HG03135 (cell line): ENCODE data around the gene HIPK4.
A peak's percentile ranks its signal among the peaks of the same experiment; 100 is the strongest.

ENCODE experiments used
- ATAC-seq: cut with Tn5 transposase; IDR thresholded peaks from one replicate; pipeline ENCODE4 v1.9.1; 2021; ENCODE audit warnings: mild to moderate bottlenecking, moderate library complexity; ENCODE audit not compliant: unreplicated experiment

HIPK4 gene

GRCh38 chr19:40369797-40370196 is 20.2 kb downstream of the HIPK4 start:
- no peak for ATAC-seq

GRCh38 chr19:40367577-40368434 is 22.2 kb downstream of the HIPK4 start:
- ATAC-seq, result no peak

- no peak for ATAC-seq
Observed at GRCh38 chr19:40366697-40367561, 23.1 kb downstream of the HIPK4 start.

GRCh38 chr19:40365613-40366401 is 24.2 kb downstream of the HIPK4 start:
- no peak for ATAC-seq

GRCh38 chr19:40365010-40365409 is 25.0 kb downstream of the HIPK4 start:
- no peak for ATAC-seq

- ATAC-seq, result no peak
Observed at GRCh38 chr19:40363069-40363468, 26.9 kb downstream of the HIPK4 start.

- ATAC-seq, result no peak
Observed at GRCh38 chr19:40362160-40362559, 27.8 kb downstream of the HIPK4 start.

- no peak for ATAC-seq
Observed at GRCh38 chr19:40360708-40361241, 29.2 kb downstream of the HIPK4 start.

- no peak for ATAC-seq
Observed at GRCh38 chr19:40360020-40360707, 29.8 kb downstream of the HIPK4 start.

GRCh38 chr19:40358773-40359172 is 31.2 kb downstream of the HIPK4 start:
- ATAC-seq, result no peak

GRCh38 chr19:40357640-40358039 is 32.3 kb downstream of the HIPK4 start:
- ATAC-seq, result no peak

GRCh38 chr19:40356681-40357595 is 33.0 kb downstream of the HIPK4 start:
- no peak for ATAC-seq

- no peak for ATAC-seq
Observed at GRCh38 chr19:40355975-40356680, 33.9 kb downstream of the HIPK4 start.

- no peak for ATAC-seq
Observed at GRCh38 chr19:40348961-40349507, 40.9 kb downstream of the HIPK4 start.

- peak; percentile 93 for ATAC-seq
Observed at GRCh38 chr19:40348125-40348913, 41.7 kb downstream of the HIPK4 start, which contains the start of the genes C19orf47 and PLD3. C19orf47 (minus strand) TSS chr19:40348397; CDS start chr19:40341857, 6,540 bp downstream. PLD3 (plus strand) TSS chr19:40348695; CDS start chr19:40366484, 17,789 bp downstream.

GRCh38 chr19:40344422-40344821 is 45.6 kb downstream of the HIPK4 start:
- no peak for ATAC-seq

GRCh38 chr19:40342644-40343311 is 47.2 kb downstream of the HIPK4 start:
- ATAC-seq, result no peak
